SK-N-SH (cell line): ENCODE results near the gene ZCCHC3.

Source experiments
- CTCF ChIP-seq: fragments of 200-600 bp; sonication (generic); IDR thresholded peaks from 2 replicates; pipeline ENCODE4 v1.6.1; 2017; ENCODE audit warnings: antibody characterized with exemption, mild to moderate bottlenecking, moderate library complexity
- FOXM1 ChIP-seq: IDR thresholded peaks from 2 replicates; pipeline ENCODE4 v1.4.0; 2012; ENCODE audit warnings: low read depth, mild to moderate bottlenecking
- GABPA ChIP-seq: IDR thresholded peaks from 2 replicates; pipeline ENCODE4 v1.4.0; 2012; ENCODE audit warnings: low read depth, mild to moderate bottlenecking
- JUND ChIP-seq: IDR thresholded peaks from 2 replicates; pipeline ENCODE4 v1.4.0; 2012
- RXRA ChIP-seq: IDR thresholded peaks from 2 replicates; pipeline ENCODE4 v1.4.0; 2012; ENCODE audit warnings: low read depth, mild to moderate bottlenecking, borderline replicate concordance
- TAF1 ChIP-seq: IDR thresholded peaks from 2 replicates; pipeline ENCODE4 v1.6.1; 2012; ENCODE audit warnings: low read depth, mild to moderate bottlenecking, low read length, moderate library complexity, borderline replicate concordance
- TEAD4 ChIP-seq: IDR thresholded peaks from 2 replicates; pipeline ENCODE4 v1.4.0; 2012; ENCODE audit warnings: mild to moderate bottlenecking, borderline replicate concordance; ENCODE audit not compliant: insufficient read depth
- YY1 ChIP-seq: IDR thresholded peaks from 2 replicates; pipeline ENCODE4 v1.4.0; 2012; ENCODE audit warnings: low read depth, mild to moderate bottlenecking
- TF ChIP-seq, protein P1 (sequence below): IDR thresholded peaks from 2 replicates; pipeline ENCODE4 v1.4.0; 2012; ENCODE audit warnings: low read depth
- TF ChIP-seq, protein P2 (sequence below): IDR thresholded peaks from 2 replicates; pipeline ENCODE4 v1.6.1; 2012; ENCODE audit warnings: mild to moderate bottlenecking, low read depth, low read length, moderate library complexity
- TF ChIP-seq, protein P3 (sequence below): IDR thresholded peaks from 2 replicates; pipeline ENCODE4 v1.4.0; 2012; ENCODE audit warnings: low read depth, borderline replicate concordance

DNA sequence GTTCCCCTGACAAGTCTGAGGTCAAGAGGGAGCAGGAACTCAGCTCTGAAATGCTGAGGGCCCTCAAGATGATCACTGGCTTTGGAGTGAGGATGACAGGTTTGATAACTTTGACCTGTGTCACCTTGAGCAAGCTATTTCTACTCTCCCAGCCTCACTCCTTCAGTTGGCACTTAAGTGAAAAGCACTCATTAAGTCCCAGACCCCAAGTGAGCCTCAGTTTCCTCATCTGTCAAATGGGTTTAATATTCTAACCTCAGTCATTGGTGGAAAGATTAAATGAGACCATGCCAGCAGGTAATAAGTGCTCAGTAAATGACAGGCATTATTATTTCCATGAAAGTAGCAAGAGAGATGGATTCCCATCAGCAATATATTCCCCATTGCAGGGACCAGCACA lies 25.8 kb upstream of the ZCCHC3 start:
- no peak for TF ChIP-seq CTCF
- TF ChIP-seq, protein P1, sequence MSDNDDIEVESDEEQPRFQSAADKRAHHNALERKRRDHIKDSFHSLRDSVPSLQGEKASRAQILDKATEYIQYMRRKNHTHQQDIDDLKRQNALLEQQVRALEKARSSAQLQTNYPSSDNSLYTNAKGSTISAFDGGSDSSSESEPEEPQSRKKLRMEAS: no peak
- no peak for TF ChIP-seq JUND
- TF ChIP-seq, protein P2, sequence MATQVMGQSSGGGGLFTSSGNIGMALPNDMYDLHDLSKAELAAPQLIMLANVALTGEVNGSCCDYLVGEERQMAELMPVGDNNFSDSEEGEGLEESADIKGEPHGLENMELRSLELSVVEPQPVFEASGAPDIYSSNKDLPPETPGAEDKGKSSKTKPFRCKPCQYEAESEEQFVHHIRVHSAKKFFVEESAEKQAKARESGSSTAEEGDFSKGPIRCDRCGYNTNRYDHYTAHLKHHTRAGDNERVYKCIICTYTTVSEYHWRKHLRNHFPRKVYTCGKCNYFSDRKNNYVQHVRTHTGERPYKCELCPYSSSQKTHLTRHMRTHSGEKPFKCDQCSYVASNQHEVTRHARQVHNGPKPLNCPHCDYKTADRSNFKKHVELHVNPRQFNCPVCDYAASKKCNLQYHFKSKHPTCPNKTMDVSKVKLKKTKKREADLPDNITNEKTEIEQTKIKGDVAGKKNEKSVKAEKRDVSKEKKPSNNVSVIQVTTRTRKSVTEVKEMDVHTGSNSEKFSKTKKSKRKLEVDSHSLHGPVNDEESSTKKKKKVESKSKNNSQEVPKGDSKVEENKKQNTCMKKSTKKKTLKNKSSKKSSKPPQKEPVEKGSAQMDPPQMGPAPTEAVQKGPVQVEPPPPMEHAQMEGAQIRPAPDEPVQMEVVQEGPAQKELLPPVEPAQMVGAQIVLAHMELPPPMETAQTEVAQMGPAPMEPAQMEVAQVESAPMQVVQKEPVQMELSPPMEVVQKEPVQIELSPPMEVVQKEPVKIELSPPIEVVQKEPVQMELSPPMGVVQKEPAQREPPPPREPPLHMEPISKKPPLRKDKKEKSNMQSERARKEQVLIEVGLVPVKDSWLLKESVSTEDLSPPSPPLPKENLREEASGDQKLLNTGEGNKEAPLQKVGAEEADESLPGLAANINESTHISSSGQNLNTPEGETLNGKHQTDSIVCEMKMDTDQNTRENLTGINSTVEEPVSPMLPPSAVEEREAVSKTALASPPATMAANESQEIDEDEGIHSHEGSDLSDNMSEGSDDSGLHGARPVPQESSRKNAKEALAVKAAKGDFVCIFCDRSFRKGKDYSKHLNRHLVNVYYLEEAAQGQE: no peak
- TF ChIP-seq TAF1: no peak
- no peak for TF ChIP-seq FOXM1
- TF ChIP-seq YY1: no peak
- no peak for TF ChIP-seq TEAD4
- no peak for TF ChIP-seq RXRA
- TF ChIP-seq, protein P3, sequence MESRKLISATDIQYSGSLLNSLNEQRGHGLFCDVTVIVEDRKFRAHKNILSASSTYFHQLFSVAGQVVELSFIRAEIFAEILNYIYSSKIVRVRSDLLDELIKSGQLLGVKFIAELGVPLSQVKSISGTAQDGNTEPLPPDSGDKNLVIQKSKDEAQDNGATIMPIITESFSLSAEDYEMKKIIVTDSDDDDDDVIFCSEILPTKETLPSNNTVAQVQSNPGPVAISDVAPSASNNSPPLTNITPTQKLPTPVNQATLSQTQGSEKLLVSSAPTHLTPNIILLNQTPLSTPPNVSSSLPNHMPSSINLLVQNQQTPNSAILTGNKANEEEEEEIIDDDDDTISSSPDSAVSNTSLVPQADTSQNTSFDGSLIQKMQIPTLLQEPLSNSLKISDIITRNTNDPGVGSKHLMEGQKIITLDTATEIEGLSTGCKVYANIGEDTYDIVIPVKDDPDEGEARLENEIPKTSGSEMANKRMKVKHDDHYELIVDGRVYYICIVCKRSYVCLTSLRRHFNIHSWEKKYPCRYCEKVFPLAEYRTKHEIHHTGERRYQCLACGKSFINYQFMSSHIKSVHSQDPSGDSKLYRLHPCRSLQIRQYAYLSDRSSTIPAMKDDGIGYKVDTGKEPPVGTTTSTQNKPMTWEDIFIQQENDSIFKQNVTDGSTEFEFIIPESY: no peak
- TF ChIP-seq GABPA: no peak
